22Rv1 (cell line): ENCODE results near the gene HECTD1.

ENCODE experiments used
- H3K27ac ChIP-seq: fragments of 450-650 bp; 2 replicates; pipeline ENCODE4 v1.5.1; 2017
- CTCF ChIP-seq: fragments of 450-650 bp; IDR thresholded peaks from 2 replicates; pipeline ENCODE4 v1.5.1; 2017; ENCODE audit warnings: mild to moderate bottlenecking
- ZFX ChIP-seq: fragments of 450-650 bp; IDR thresholded peaks from 2 replicates; pipeline ENCODE4 v1.6.1; 2017; ENCODE audit warnings: antibody characterized with exemption, borderline replicate concordance

Gene HECTD1

GRCh38 chr14:31172084-31172483, 35.5 kb downstream of the HECTD1 start:
- H3K27ac ChIP-seq = no peak overlapping the region
- TF ChIP-seq ZFX (no peak), CTCF (no peak)

GRCh38 chr14:31170411-31170810, 37.2 kb downstream of the HECTD1 start:
- TF ChIP-seq CTCF (no peak), ZFX (no peak)
- H3K27ac ChIP-seq = no peak overlapping the region

DNA sequence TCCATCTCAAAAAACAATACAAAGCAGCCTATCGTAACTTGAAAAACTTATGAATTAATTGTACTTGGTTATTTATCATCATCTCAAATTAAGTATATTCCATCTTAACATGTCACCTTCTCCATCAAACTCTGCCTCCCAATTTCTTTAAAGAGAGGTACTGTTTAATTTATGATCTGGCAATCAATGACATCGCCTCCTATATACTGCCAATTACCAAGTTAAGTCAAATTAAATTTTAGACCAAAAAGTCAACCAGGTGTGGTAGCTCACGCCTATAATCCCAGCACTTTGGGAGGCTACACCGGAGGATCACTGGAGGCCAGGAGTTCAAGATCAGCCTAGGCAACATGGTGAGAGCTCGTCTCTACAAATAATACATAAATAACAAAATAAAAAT, 37.7 kb downstream of the HECTD1 start:
- no peak for TF ChIP-seq ZFX
- no peak for TF ChIP-seq CTCF

DNA sequence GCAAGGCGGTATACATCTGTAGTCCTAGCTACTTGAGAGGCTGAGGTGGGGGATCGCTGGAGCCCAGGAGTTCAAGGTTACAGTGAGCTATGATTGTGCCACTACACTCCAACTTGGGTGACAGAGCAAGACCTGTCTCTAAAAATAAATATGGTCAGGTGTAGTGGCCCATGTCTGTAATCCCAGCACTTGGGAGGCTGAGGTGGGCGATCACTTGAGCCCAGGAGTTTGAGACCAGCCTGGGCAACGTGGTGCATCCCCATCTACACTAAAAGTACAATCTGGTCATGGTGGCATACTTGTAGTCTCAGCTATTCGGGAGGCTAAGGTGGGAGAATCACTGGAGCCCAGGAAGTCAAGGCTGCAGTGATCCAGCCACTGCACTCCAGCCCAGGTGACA, 40.6 kb downstream of the HECTD1 start:
- H3K27ac ChIP-seq = no peak overlapping the region
- TF ChIP-seq ZFX (no peak), CTCF (no peak)

More for the DNA sequence above, 37.7 kb downstream of the HECTD1 start:
- no peak overlapping the region for H3K27ac ChIP-seq

DNA sequence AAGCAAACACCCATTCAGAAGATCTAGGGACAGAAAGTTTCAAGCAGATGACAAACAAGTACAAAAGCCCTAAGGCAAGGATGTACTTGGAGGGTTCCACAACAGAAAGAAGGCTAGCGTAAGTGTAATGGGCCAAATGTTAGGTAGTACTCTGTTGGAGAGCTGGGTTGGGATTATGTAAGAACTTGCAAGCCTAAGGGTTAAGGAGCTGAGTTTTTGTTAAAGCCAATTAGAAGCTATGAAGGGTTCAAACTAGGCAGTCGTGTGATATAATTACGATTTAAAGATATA, 41.4 kb downstream of the HECTD1 start:
- TF ChIP-seq CTCF (no peak), ZFX (no peak)
- no peak overlapping the region for H3K27ac ChIP-seq

- H3K27ac ChIP-seq = no peak overlapping the region
- TF ChIP-seq CTCF = no peak
- no peak for TF ChIP-seq ZFX
Measured at GRCh38 chr14:31164115-31164514, 43.5 kb downstream of the HECTD1 start.

- H3K27ac ChIP-seq = no peak overlapping the region
- TF ChIP-seq ZFX = no peak
- TF ChIP-seq CTCF = no peak
Measured at GRCh38 chr14:31162910-31163649, 44.5 kb downstream of the HECTD1 start.
